GDM1 (cell line): ENCODE results near the gene MS4A3.
"Not testable (repeated sequence)": the region's sequence is repeated elsewhere in the genome, so short reads cannot be mapped to it uniquely, and the experiment has no call there.

Source experiments
- DNase-seq: peaks from one replicate; lab custom pipeline; 2025; lab: John Stamatoyannopoulos, UW

The MS4A3 gene

GRCh38 chr11:60095477-60096120 lies 39.1 kb downstream of the MS4A3 start:
- DNase-seq: no peak

DNA sequence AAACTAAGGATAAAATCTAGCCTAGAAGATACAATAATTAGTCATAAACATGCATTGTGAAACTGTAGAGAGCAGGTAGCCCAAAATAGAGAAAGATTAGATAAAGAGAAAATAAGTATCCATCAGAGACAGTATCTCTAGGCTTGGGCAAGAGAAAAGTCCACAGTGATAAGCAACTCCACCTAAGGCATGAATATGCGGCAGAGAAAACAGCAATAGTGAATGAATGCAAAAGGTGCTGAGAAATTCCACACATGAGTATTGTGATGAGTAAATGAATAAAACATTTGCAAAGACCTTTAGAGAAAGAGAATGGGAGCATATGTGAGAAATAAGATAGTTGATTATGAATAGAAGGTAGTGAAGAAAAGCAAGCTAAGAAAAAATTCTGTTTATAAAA lies 40.7 kb downstream of the MS4A3 start:
- no peak for DNase-seq

GRCh38 chr11:60098508-60098907 lies 42.0 kb downstream of the MS4A3 start:
- DNase-seq: no peak

DNA sequence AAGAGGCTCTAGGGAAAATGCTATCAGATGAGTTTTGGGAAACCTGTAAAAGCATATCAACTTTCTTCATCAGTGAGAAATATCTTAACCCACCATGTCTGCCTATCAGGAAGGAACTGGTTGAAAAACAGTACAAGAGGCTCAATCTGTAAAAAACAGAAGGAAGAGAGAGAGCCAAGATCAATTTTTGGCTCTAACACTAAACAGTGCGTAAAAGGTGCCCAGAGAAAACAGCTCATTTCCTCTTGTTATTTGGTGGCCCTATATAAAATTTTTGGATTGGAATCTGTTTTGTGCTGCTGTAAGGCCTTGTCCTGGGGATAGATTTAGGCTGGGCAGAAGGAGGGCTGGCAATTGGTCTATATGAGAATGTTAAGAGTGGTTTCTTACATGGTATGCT lies 44.1 kb downstream of the MS4A3 start:
- DNase-seq: no peak

DNA sequence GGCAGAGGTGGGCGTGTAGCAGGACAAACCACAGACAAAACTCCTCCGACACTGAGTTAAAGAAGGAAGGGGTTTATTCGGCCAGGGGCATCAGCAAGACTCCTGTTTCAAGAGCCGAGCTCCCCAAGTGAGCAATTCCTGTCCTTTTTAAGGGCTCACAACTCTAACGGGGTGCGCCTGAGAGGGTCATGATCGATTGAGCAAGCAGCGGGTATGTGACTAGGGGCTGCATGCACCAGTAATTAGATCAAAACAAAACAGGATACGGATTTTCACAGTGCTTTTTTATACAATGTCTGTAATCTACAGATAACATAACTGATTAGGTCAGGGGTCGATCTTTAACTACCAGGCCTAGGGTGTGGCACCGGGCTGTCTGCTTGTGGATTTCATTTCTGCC lies 44.9 kb downstream of the MS4A3 start:
- not testable (repeated sequence) for DNase-seq

DNA sequence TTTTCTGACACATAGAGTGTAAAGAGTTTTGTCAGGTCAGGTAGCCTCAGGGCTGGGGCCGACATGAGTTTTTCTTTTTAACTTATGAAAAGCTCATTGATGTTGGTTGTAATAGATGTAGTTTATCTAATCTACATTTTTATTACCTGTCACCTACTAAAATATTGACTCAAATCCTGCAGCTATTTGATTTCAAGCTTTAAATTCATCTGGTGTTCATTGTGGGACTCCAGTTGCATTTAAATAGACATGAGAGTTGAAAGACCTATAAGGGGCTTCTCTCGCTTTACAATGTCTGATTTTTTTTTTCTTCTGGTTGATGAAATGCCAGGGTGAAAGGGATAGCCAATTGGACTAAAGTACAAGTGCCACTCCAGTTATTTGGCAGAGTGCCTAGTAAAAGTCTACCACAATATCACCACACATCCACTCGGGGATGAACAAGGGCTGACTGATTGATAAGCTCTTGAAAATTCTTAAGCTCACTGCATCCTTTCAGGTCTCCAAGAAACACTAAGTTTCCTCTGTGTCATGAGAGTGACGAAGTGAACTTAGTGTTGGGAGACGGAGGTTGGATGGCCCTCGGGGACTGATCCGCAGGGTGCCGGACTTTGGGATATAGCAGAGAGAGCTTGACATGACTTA lies 48.1 kb downstream of the MS4A3 start:
- not testable (repeated sequence) for DNase-seq

DNA sequence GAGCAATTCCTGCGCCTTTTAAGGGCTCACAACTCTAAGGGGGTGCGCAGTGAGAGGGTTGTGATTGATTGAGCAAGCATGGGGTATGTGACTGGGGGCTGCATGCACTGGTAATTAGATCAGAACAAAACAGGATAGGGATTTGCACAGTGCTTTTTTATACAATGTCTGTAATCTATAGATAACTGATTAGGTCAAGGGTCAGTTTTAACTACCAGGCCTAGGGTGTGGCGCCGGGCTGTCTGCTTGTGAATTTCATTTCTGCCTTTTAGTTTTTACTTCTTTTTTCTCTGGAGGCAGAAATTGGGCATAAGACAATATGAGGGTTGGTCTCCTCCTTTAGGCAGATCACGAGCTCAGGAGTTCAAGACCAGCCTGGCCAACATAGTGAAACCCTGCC lies 52.2 kb downstream of the MS4A3 start:
- not testable (repeated sequence) for DNase-seq

DNA sequence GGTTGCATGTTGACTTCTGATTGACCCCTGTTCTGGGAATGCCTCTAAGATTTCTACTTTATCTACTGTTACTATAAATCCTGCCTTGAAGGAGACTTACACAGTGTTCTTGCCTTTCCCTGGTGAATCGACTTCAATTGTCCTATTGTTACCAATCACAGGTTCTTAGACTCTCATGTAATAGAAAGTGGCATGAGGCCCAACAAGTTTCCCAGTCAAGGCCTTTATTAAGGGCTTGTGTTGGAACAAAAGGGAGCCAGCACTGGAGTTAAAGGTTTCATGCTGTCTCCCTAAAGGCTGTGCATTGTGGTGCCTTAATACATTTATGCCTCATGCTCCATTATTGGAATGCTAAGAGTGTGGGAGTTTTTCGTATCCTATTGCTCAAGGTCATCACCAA lies 55.3 kb downstream of the MS4A3 start:
- DNase-seq: no peak

DNA sequence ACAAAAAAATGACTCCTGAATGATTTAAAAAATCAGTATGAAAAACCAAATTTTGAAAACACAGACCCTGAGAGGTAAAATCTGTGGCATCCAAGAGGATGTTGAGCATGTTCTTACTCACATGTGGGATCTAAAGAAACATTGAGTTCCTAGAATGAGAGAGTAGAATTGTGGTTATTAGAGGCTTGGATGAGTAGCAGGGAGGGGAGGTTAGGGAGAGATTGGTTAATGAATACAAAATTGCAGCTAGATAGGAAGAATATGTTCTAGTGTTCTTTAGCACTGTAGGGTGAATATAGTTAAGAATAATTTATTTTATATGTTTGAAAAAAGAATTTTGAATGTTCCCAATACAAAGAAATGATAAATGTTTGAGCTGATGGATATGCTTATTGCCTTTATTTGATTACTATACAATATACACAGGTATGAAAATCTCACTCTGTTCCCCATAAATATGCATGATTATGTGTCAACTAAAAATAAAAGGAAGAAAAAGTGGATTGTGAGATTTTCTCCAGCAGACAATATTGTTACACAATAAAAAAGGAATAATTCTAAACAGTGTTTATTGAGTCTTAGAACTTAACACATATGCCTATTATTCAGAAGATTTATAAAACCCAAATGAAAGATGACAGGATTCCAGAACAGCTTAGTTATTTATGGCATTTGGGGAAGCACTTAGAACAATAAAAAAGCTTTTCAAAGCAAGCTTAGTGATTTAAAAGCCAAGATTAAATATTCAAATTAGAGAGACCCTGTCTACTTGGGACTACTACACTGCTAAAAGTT lies 60.7 kb downstream of the MS4A3 start:
- no peak for DNase-seq

DNA sequence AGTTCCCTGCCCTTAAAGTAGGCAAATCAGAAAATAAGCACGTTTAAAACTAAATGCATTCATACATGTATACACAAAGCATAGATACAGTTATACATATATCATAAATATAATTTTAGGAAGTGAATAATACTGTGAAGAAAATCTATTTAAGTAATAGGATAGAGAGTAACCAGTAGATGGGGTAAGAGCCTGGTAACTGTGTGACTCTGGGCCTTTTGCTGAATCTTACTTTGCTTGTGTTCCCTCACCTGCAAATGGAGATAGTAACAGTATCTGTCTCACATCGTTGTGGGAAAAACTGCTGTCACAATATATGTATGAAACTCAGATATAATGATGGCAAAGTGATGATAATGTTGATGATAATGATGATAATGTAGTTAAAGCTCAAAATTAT lies 61.9 kb downstream of the MS4A3 start:
- DNase-seq: no peak

- no peak for DNase-seq
Observed at GRCh38 chr11:60119710-60120109, 63.2 kb downstream of the MS4A3 start.
